ENCODE data around the gene DEGS2.

DNA sequence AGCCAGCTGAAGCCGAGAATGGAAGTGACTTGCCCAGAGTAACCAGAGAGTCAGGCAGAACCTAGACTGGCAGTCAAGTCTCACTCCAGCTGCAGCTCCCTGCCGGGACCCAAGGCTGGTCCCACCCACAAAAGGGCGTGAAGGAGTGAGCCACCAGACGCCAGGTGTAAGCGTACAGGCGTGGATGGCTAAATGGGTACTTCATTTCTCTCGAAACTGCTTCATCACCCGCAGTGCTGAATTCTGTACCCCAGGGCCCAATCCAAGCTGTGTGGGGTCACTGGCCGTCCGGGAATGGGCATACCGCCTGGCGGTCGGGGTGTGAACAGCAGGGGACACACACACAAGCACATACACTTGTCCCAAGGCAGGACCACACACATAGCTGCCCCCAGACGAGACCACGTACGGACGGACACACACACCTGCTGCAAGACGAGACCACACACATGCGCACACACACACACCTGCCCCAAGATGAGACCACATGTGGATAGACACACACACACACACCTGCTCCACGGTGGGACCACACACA, 34.8 kb downstream of the DEGS2 start:
- TF ChIP-seq POLR2A (IDR thresholded peaks at IDR 0.05; ENCODE audit: low read depth, low read length) (no peak), POLR2AphosphoS5 (IDR thresholded peaks at IDR 0.05; ENCODE audit: low read depth, low read length) (no peak), TAF1 (IDR thresholded peaks at IDR 0.05; ENCODE audit: borderline replicate concordance, low read depth, low read length) (no peak)

Measured in GM12892 (cell line).